GM12891 (cell line): Measurements from ENCODE around the gene TMEM240.

Experiments used
- PAX5 ChIP-seq: IDR thresholded peaks from 2 replicates; pipeline ENCODE4 v1.6.1; 2011; ENCODE audit warnings: low read length, moderate library complexity, mild to moderate bottlenecking; ENCODE audit not compliant: insufficient read depth, severe bottlenecking
- POLR2A ChIP-seq: IDR thresholded peaks from 2 replicates; pipeline ENCODE4 v1.6.1; 2011; ENCODE audit warnings: low read depth, low read length, control low read depth
- POLR2AphosphoS5 ChIP-seq: IDR thresholded peaks from 2 replicates; pipeline ENCODE4 v1.6.1; 2011; ENCODE audit warnings: low read depth, low read length, control low read depth
- POU2F2 ChIP-seq: IDR thresholded peaks from 2 replicates; pipeline ENCODE4 v1.6.1; 2011; ENCODE audit warnings: low read depth, mild to moderate bottlenecking, control low read depth, low read length, moderate library complexity
- SPI1 ChIP-seq: IDR thresholded peaks from 2 replicates; pipeline ENCODE4 v1.6.1; 2011; ENCODE audit warnings: low read depth, low read length, control low read depth
- TAF1 ChIP-seq: IDR thresholded peaks from 2 replicates; pipeline ENCODE4 v1.6.1; 2011; ENCODE audit warnings: low read depth, low read length, control low read depth

- no peak; the same call in 1 of the 2 replicates for TF ChIP-seq POLR2AphosphoS5
- TF ChIP-seq TAF1, result 0 out of 2 replicates have a peak, but pooled peaks have one; percentile 13
- peak; percentile 49; the same call in 1 of the 2 replicates for TF ChIP-seq POLR2A
- no peak for TF ChIP-seq POU2F2
- TF ChIP-seq SPI1, result no peak
- no peak for TF ChIP-seq PAX5
Measured at GRCh38 chr1:1561801-1562470, 21.5 kb upstream of the TMEM240 start.
